ENCODE data around the gene MRPS27. TPM values are rescaled to one million over a fixed set of nuclear protein-coding genes. Genes with fewer than 3 reads are reported as not detected.

The MRPS27 gene
- total and polyA plus RNA-seq, 9 of the 15 experiments (the other 6 are each of a cell fraction or from before 2014, with no cell fraction given), result 73.6 to 144 (median 106) TPM

GRCh38 chr5:72226950-72227349 is 93.1 kb downstream of the MRPS27 start (continued):
- TF ChIP-seq GMEB1 (CRISPR knock-in tag; IDR thresholded peaks at IDR 0.05), result no peak
- TF ChIP-seq CUX1 (CRISPR knock-in tag; IDR thresholded peaks at IDR 0.05), result no peak
- no peak for TF ChIP-seq ZNF586 (CRISPR knock-in tag; conservative IDR thresholded peaks at IDR 0.05)
- no peak for TF ChIP-seq SIRT6 (IDR thresholded peaks at IDR 0.05; ENCODE audit: low read depth, low read length)
- no peak for TF ChIP-seq LARP7 (IDR thresholded peaks at IDR 0.05)
- no peak for TF ChIP-seq SAFB2 (IDR thresholded peaks at IDR 0.05; ENCODE audit: borderline replicate concordance, low read depth, low read length, severe bottlenecking)
- no peak for TF ChIP-seq ZBTB12 (CRISPR knock-in tag; IDR thresholded peaks at IDR 0.05)
- TF ChIP-seq KDM5B (IDR thresholded peaks at IDR 0.05; ENCODE audit: insufficient replicate concordance, low read depth, low read length), result no peak
- TF ChIP-seq FOXA1 (IDR thresholded peaks at IDR 0.05; ENCODE audit: borderline replicate concordance), result no peak
- TF ChIP-seq LEF1 (IDR thresholded peaks at IDR 0.05), result peak; percentile 97
- peak in 1 of 2 experiments; percentile 25; a peak in 1 of 4 replicates for TF ChIP-seq TBL1XR1 (IDR thresholded peaks at IDR 0.05; ENCODE audit: low read length in 2 of 2)
- no peak for TF ChIP-seq TFE3 (CRISPR knock-in tag; IDR thresholded peaks at IDR 0.05)
- no peak for TF ChIP-seq E2F6 (IDR thresholded peaks at IDR 0.05; ENCODE audit: borderline replicate concordance in 1 of 2, extremely low read depth in 1 of 2, insufficient read depth in 1 of 2, insufficient read length in 1 of 2, low read depth in 1 of 2, low read length in 1 of 2, poor library complexity in 1 of 2, severe bottlenecking in 1 of 2)
- no peak for TF ChIP-seq SFPQ (IDR thresholded peaks at IDR 0.05; ENCODE audit: low read depth, low read length)
